ENCODE data around the gene KLHDC4. TPM values are rescaled to one million over a fixed set of nuclear protein-coding genes. Genes with fewer than 3 reads are reported as not detected.

Gene KLHDC4
- total and polyA plus RNA-seq, 10 of the 15 experiments (the other 5 are each of a cell fraction or from before 2014, with no cell fraction given) = 0.80 to 62.1 (median 32.8) TPM

GRCh38 chr16:87681981-87682570 is 83.7 kb downstream of the KLHDC4 start:
- Histone ChIP-seq H3K27ac (ENCODE audit: control insufficient read depth, insufficient read depth) (no peak overlapping the region), H3K27me3 (replicated peaks in 1 of 2; ENCODE audit: control insufficient read depth in 2 of 2, insufficient read depth in 2 of 2, low read length in 1 of 2) (no peaks in the 10 kb centered on the region), H3K36me3 (ENCODE audit: control insufficient read depth in 2 of 2, insufficient read depth in 2 of 2, low read length in 1 of 2) (no peaks in the 10 kb centered on the region), H3K4me2 (ENCODE audit: control insufficient read depth, insufficient read depth) (0 out of 2 replicates have a peak overlapping the region, but pooled peaks have one; percentile 9), H3K4me3 (no peak overlapping the region), H3K79me2 (ENCODE audit: control insufficient read depth, insufficient read depth, low read length) (no peaks in the 10 kb centered on the region), H4K20me1 (ENCODE audit: control insufficient read depth, insufficient read depth) (no peaks in the 10 kb centered on the region), H3K9me3 (replicated peaks; ENCODE audit: control insufficient read depth, insufficient read depth, low read length) (no peaks in the 10 kb centered on the region), H3K9ac (ENCODE audit: control insufficient read depth, insufficient read depth, low read length) (no peak overlapping the region), H2AFZ (ENCODE audit: control insufficient read depth, low read depth, low read length) (no peak overlapping the region; the same call in 1 of the 2 replicates), H3K4me1 (ENCODE audit: control insufficient read depth, insufficient read depth, low read length) (peaks cover 5% of the 10 kb centered on the region)
- CTCF ChIA-PET = no interaction called here
- POLR2A ChIA-PET = no interaction called here
- SMC1A ChIA-PET (ENCODE audit: uncharacterized antibody, unreplicated experiment) = no interaction called here
- intact Hi-C loops (cut with micrococcal nuclease; ENCODE audit: unreplicated experiment) (no loop called here), in situ Hi-C loops (cut with MboI) (no loop called here)
- BruUV-seq (replicated peaks) = no TSS peak
- DNase-seq (ENCODE audit: low read depth, low spot score) (no peak), FAIRE-seq (peak; percentile 54), ATAC-seq (peak; percentile 80)
- 3% methylated on average over 8 of the region's 9 CpGs for WGBS (ENCODE audit: insufficient coverage, insufficient replicate concordance, low lambda C conversion rate, missing lambda C conversion rate)
- RAD21 ChIA-PET (ENCODE audit: unreplicated experiment) = no interaction called here
- TF ChIP-seq MXI1 (IDR thresholded peaks at IDR 0.05; ENCODE audit: low read depth, low read length) (no peak), RAD21 (IDR thresholded peaks at IDR 0.05; ENCODE audit: insufficient read depth, low read depth, low read length) (no peak), JUND (IDR thresholded peaks at IDR 0.05; ENCODE audit: low read depth, low read length) (no peak), MEF2A (IDR thresholded peaks at IDR 0.05; ENCODE audit: insufficient read depth, low read depth, low read length) (no peak), NFXL1 (IDR thresholded peaks at IDR 0.05; ENCODE audit: borderline replicate concordance) (no peak), HDGF (IDR thresholded peaks at IDR 0.05) (no peak), HCFC1 (IDR thresholded peaks at IDR 0.05; ENCODE audit: low read length) (no peak), BCL11A (IDR thresholded peaks at IDR 0.05; ENCODE audit: low read depth, low read length) (no peak), STAT1 (conservative IDR thresholded peaks at IDR 0.05) (no peak), CTCF (IDR thresholded peaks at IDR 0.05 in 2 of 3, conservative IDR thresholded peaks at IDR 0.05 in 1 of 3; ENCODE audit: control insufficient read depth in 2 of 3, extremely low read depth in 1 of 3, insufficient read depth in 1 of 3, low read depth in 3 of 3, low read length in 3 of 3) (peak; percentile 35 to 53 (median 47)), RUNX3 (IDR thresholded peaks at IDR 0.05; ENCODE audit: low read length) (peak; percentile 65), STAT3 (IDR thresholded peaks at IDR 0.05; ENCODE audit: low read depth, low read length) (no peak), ZNF24 (IDR thresholded peaks at IDR 0.05) (no peak), PBX3 (IDR thresholded peaks at IDR 0.05; ENCODE audit: insufficient replicate concordance, low read depth, low read length) (peak; percentile 68), ZNF384 (IDR thresholded peaks at IDR 0.05; ENCODE audit: borderline replicate concordance, low read depth, low read length) (peak; percentile 19; the same call in 1 of the 2 replicates), PKNOX1 (IDR thresholded peaks at IDR 0.05) (peak; percentile 80), ZBTB40 (IDR thresholded peaks at IDR 0.05; ENCODE audit: borderline replicate concordance) (no peak)

All from GM12878 (cell line).